GM23248 (cell line): Measurements from ENCODE around the gene C10orf105. TPM values are rescaled to one million over a fixed set of nuclear protein-coding genes. Genes with fewer than 3 reads are reported as not detected.
A peak's percentile ranks its signal among the peaks of the same experiment; 100 is the strongest.

Experiments
- DNase-seq: peaks from one replicate; pipeline ENCODE4 v3.0.0-alpha.2; 2015
- H2AFZ ChIP-seq: fragments of 200-600 bp; sonication (generic); 2 replicates; pipeline ENCODE4 v1.6.1; 2016; ENCODE audit warnings: antibody characterized with exemption
- H3F3A ChIP-seq: fragments of 200-600 bp; sonication (generic); 2 replicates; pipeline ENCODE4 v1.6.1; 2016; ENCODE audit warnings: mild to moderate bottlenecking, antibody characterized with exemption, mixed run types; ENCODE audit not compliant: insufficient read depth
- H3K27ac ChIP-seq: fragments of 200-600 bp; sonication (generic); 2 replicates; pipeline ENCODE4 v1.5.1; 2016; ENCODE audit warnings: mild to moderate bottlenecking
- H3K27me3 ChIP-seq: fragments of 200-600 bp; sonication (generic); replicated peaks from 2 replicates; pipeline ENCODE4 v1.6.1; 2016; ENCODE audit warnings: mild to moderate bottlenecking; ENCODE audit not compliant: insufficient read depth
- H3K36me3 ChIP-seq: fragments of 200-600 bp; sonication (generic); 2 replicates; pipeline ENCODE4 v1.6.1; 2016; ENCODE audit warnings: low read depth, mild to moderate bottlenecking
- H3K4me1 ChIP-seq: fragments of 200-600 bp; sonication (generic); 2 replicates; pipeline ENCODE4 v1.6.1; 2016; ENCODE audit warnings: mild to moderate bottlenecking; ENCODE audit not compliant: insufficient read depth
- H3K4me2 ChIP-seq: fragments of 200-600 bp; sonication (generic); one replicate; pipeline ENCODE4 v1.6.1; 2016; ENCODE audit warnings: mild to moderate bottlenecking; ENCODE audit not compliant: unreplicated experiment
- H3K4me3 ChIP-seq: fragments of 200-600 bp; sonication (generic); 2 replicates; pipeline ENCODE4 v1.5.1; 2016; ENCODE audit warnings: mild to moderate bottlenecking
- H3K79me2 ChIP-seq: fragments of 200-600 bp; sonication (generic); 2 replicates; pipeline ENCODE4 v1.6.1; 2016; ENCODE audit warnings: mild to moderate bottlenecking; ENCODE audit not compliant: insufficient read depth
- H3K9ac ChIP-seq: fragments of 200-600 bp; sonication (generic); 2 replicates; pipeline ENCODE4 v1.6.1; 2016; ENCODE audit warnings: mild to moderate bottlenecking
- H3K9me2 ChIP-seq: fragments of 200-600 bp; sonication (generic); 2 replicates; pipeline ENCODE4 v1.6.1; 2016; ENCODE audit warnings: mixed run types, mild to moderate bottlenecking, moderate library complexity; ENCODE audit not compliant: insufficient read depth
- H3K9me3 ChIP-seq: fragments of 200-600 bp; sonication (generic); one replicate; pipeline ENCODE4 v1.6.1; 2017; ENCODE audit warnings: low read depth
- H4K20me1 ChIP-seq: fragments of 200-600 bp; sonication (generic); 2 replicates; pipeline ENCODE4 v1.6.0; 2016; ENCODE audit not compliant: insufficient read depth
- EZH2 ChIP-seq: fragments of 200-600 bp; sonication (generic); IDR thresholded peaks from 2 replicates; pipeline ENCODE4 v1.6.1; 2018; ENCODE audit warnings: antibody characterized with exemption, mild to moderate bottlenecking; ENCODE audit not compliant: insufficient read depth, poor library complexity, severe bottlenecking
- EZH2phosphoT487 ChIP-seq: fragments of 200-600 bp; sonication (generic); IDR thresholded peaks from 2 replicates; pipeline ENCODE4 v1.6.1; 2018; ENCODE audit warnings: antibody characterized with exemption, moderate library complexity, mild to moderate bottlenecking, low read depth; ENCODE audit not compliant: insufficient read depth
- WGBS, 2 experiments: methylation state at CpG; one replicate each; pipeline ENCODE4 v1.1.6; 2015 to 2017; ENCODE audit warnings: low lambda C conversion rate in 2 of 2, low coverage in 1 of 2; ENCODE audit errors: missing lambda C conversion rate in 2 of 2; 5-methylcytosine and 5-hydroxymethylcytosine counted together
- in situ Hi-C: fragments of 300-500 bp; cut with MboI; formaldehyde crosslinking; loops from 2 replicates; pipeline ENCODE4 v1.15.0; 2020
- polyA plus RNA-seq: library from polyadenylated mRNA; unstranded; fragments of >200 nt; fragmentation: Nextera tagmentation; extraction: Ambion mirVana; gene quantifications from 2 replicates; pipeline ENCODE4 v1.2.1, GENCODE V29; 2016
- total RNA-seq: library from RNA; depleted of rRNA; stranded (reverse); fragments of >200 nt; shearing (Covaris generic); gene quantifications from 2 replicates; pipeline ENCODE4 v1.2.3, GENCODE V29; 2014; rRNA removed

The C10orf105 gene
- not detected in 2 replicates for total RNA-seq
- polyA plus RNA-seq = 0.06 TPM in 1 of 2 replicates, not detected in the other

GRCh38 chr10:71719464-71720201 lies at the start of gene C10orf105:
Gene C10orf105, minus strand, starts transcription at chr10:71719778. Its CDS starts 3,441 bp downstream, at chr10:71716337.
- Histone ChIP-seq H2AFZ (no peak within 1 kb of the TSS), H3K9ac (no peak within 1 kb of the TSS), H3K4me1 (peaks cover 3% of the 10 kb centered on the region), H3K9me3 (no peaks in the 10 kb centered on the region), H3K4me2 (no peak within 1 kb of the TSS), H4K20me1 (no peaks in the 10 kb centered on the region), H3K4me3 (no peak within 1 kb of the TSS), H3K79me2 (no peaks in the 10 kb centered on the region), H3K36me3 (no peaks in the 10 kb centered on the region), H3K27ac (no peak within 1 kb of the TSS), H3F3A (0 out of 2 replicates have a peak, but pooled peaks cover under 1% of the 10 kb centered on the region), H3K9me2 (no peaks in the 10 kb centered on the region), H3K27me3 (no peaks in the 10 kb centered on the region)
- 83 to 85% methylated on average over 13 to 14 of the region's 14 CpGs for WGBS, 2 experiments
- no peak for TF ChIP-seq EZH2
- no peak for TF ChIP-seq EZH2phosphoT487
- in situ Hi-C loops = no loop called here
- DNase-seq = no peak

GRCh38 chr10:71767420-71768035 lies 48.0 kb upstream of the C10orf105 start:
- peak overlapping the region; percentile 70 for H3K4me2 ChIP-seq
- H3K9me2 ChIP-seq = no peaks in the 10 kb centered on the region
- H3K9me3 ChIP-seq = no peaks in the 10 kb centered on the region
- H3F3A ChIP-seq = peaks cover 57% of the 10 kb centered on the region
- H3K27me3 ChIP-seq = no peaks in the 10 kb centered on the region
- no peaks in the 10 kb centered on the region for H3K36me3 ChIP-seq
- H4K20me1 ChIP-seq = no peaks in the 10 kb centered on the region
- H3K9ac ChIP-seq = peak overlapping the region; percentile 80
- TF ChIP-seq EZH2phosphoT487 (no peak), EZH2 (no peak)
- H3K79me2 ChIP-seq = peaks cover 32% of the 10 kb centered on the region; the same call in 1 of the 2 replicates
- H3K4me3 ChIP-seq = peak overlapping the region; percentile 23; the same call in 1 of the 2 replicates
- peak; percentile 54 for DNase-seq
- in situ Hi-C loops = no loop called here
- no peak overlapping the region for H2AFZ ChIP-seq
- H3K27ac ChIP-seq = peak overlapping the region; percentile 98
- H3K4me1 ChIP-seq = peaks cover 89% of the 10 kb centered on the region
- WGBS, 2 experiments = 21% methylated on average over 10 of the region's 10 CpGs

- TF ChIP-seq EZH2phosphoT487 = no peak
- no peak for TF ChIP-seq EZH2
- Histone ChIP-seq H3K27me3 (no peaks in the 10 kb centered on the region), H3K79me2 (peaks cover 27% of the 10 kb centered on the region; the same call in 1 of the 2 replicates), H3K27ac (peak overlapping the region; percentile 98), H2AFZ (no peak overlapping the region), H3K9me3 (no peaks in the 10 kb centered on the region), H3K4me3 (peak overlapping the region; percentile 23; the same call in 1 of the 2 replicates), H3K4me2 (peak overlapping the region; percentile 70), H3K9me2 (no peaks in the 10 kb centered on the region), H4K20me1 (no peaks in the 10 kb centered on the region), H3F3A (peaks cover 58% of the 10 kb centered on the region), H3K4me1 (peaks cover 87% of the 10 kb centered on the region), H3K9ac (peak overlapping the region; percentile 80), H3K36me3 (no peaks in the 10 kb centered on the region)
- 0 to 2% methylated on average over 10 of the region's 10 CpGs for WGBS, 2 experiments
- in situ Hi-C loops = no loop called here
- peak; percentile 96 for DNase-seq
Measured at GRCh38 chr10:71766717-71767419, 47.3 kb upstream of the C10orf105 start.
